ENCODE data around the gene APOB.

Gene APOB

GRCh38 chr2:20986024-20986939 lies 57.6 kb downstream of the APOB start:
- no peak for DNase-seq (ENCODE audit: low spot score)

GRCh38 chr2:20985062-20985461 lies 58.8 kb downstream of the APOB start:
- TF ChIP-seq CTCF (IDR thresholded peaks at IDR 0.05; ENCODE audit: extremely low read depth, missing control alignments) = no peak
- no peak for DNase-seq (ENCODE audit: low spot score)

More at GRCh38 chr2:20986024-20986939, 57.6 kb downstream of the APOB start:
- no peak for TF ChIP-seq CTCF (IDR thresholded peaks at IDR 0.05; ENCODE audit: extremely low read depth, missing control alignments)

- no peak for DNase-seq (ENCODE audit: low spot score)
- no peak for TF ChIP-seq CTCF (IDR thresholded peaks at IDR 0.05; ENCODE audit: extremely low read depth, missing control alignments)
These were observed 59.5 kb downstream of the APOB start for GRCh38 chr2:20984408-20984807.

GRCh38 chr2:20983844-20984243 lies 60.0 kb downstream of the APOB start:
- no peak for TF ChIP-seq CTCF (IDR thresholded peaks at IDR 0.05; ENCODE audit: extremely low read depth, missing control alignments)
- no peak for DNase-seq (ENCODE audit: low spot score)

- no peak for DNase-seq (ENCODE audit: low spot score)
- TF ChIP-seq CTCF (IDR thresholded peaks at IDR 0.05; ENCODE audit: extremely low read depth, missing control alignments) = no peak
These were observed 61.0 kb downstream of the APOB start for GRCh38 chr2:20982861-20983260.

GRCh38 chr2:20977520-20978180 lies 66.2 kb downstream of the APOB start:
- no peak for TF ChIP-seq CTCF (IDR thresholded peaks at IDR 0.05; ENCODE audit: extremely low read depth, missing control alignments)
- DNase-seq (ENCODE audit: low spot score) = no peak

- no peak for TF ChIP-seq CTCF (IDR thresholded peaks at IDR 0.05; ENCODE audit: extremely low read depth, missing control alignments)
These were observed 67.3 kb downstream of the APOB start for GRCh38 chr2:20976527-20976926.

More at GRCh38 chr2:20976527-20976926, 67.3 kb downstream of the APOB start:
- DNase-seq (ENCODE audit: low spot score) = no peak
